Fibroblast of lung (primary cell): Measurements from ENCODE around the gene FBXW12. TPM values are rescaled to one million over a fixed set of nuclear protein-coding genes. Genes with fewer than 3 reads are reported as not detected.

Experiments used
- DNase-seq, 2 donors: peaks; one replicate each; pipeline versions ENCODE4 v3.0.0 to v3.0.0-alpha.2; 2010; ENCODE audit warnings: low read depth in 2 of 2
- H2AFZ ChIP-seq: 2 replicates; pipeline ENCODE4 v1.5.1; 2012; ENCODE audit warnings: low read length, control low read depth, inconsistent platforms
- H3K27ac ChIP-seq: 2 replicates; pipeline ENCODE4 v1.5.1; 2011; ENCODE audit warnings: low read length, control low read depth; ENCODE audit not compliant: insufficient read depth
- H3K27me3 ChIP-seq: 2 replicates; pipeline ENCODE4 v1.5.1; 2011; ENCODE audit warnings: mild to moderate bottlenecking, low read length; ENCODE audit not compliant: control insufficient read depth, insufficient read depth
- H3K36me3 ChIP-seq: 2 replicates; pipeline ENCODE4 v1.5.1; 2011; ENCODE audit warnings: low read length; ENCODE audit not compliant: control insufficient read depth, insufficient read depth
- H3K4me1 ChIP-seq: 2 replicates; pipeline ENCODE4 v1.5.1; 2011; ENCODE audit warnings: low read length; ENCODE audit not compliant: control insufficient read depth, insufficient read depth; ENCODE audit errors: extremely low read depth
- H3K4me2 ChIP-seq: 2 replicates; pipeline ENCODE4 v1.5.1; 2011; ENCODE audit warnings: low read length, control low read depth; ENCODE audit not compliant: insufficient read depth; ENCODE audit errors: extremely low read depth
- H3K4me3 ChIP-seq, 4 experiments: fragments of 200-600 bp in 1 of 4; sonication (generic) in 1 of 4; replicated peaks in 1 of 4; 2 replicates each; pipeline ENCODE4 v1.5.1; 2011 to 2016; ENCODE audit warnings: low read length in 4 of 4, low read depth in 3 of 4, mild to moderate bottlenecking in 3 of 4, control low read depth in 2 of 4, inconsistent platforms in 1 of 4, mixed read lengths in 1 of 4; ENCODE audit not compliant: insufficient read depth in 1 of 4; ENCODE audit errors: control extremely low read depth in 1 of 4
- H3K79me2 ChIP-seq: 2 replicates; pipeline ENCODE4 v1.5.1; 2012; ENCODE audit warnings: mild to moderate bottlenecking, low read length, inconsistent platforms; ENCODE audit not compliant: control insufficient read depth, insufficient read depth
- H3K9ac ChIP-seq: 2 replicates; pipeline ENCODE4 v1.5.1; 2011; ENCODE audit warnings: mild to moderate bottlenecking, low read length, control low read depth; ENCODE audit not compliant: insufficient read depth
- H3K9me3 ChIP-seq: 2 replicates; pipeline ENCODE4 v1.5.1; 2012; ENCODE audit warnings: low read depth, low read length; ENCODE audit not compliant: control insufficient read depth, insufficient read depth
- H4K20me1 ChIP-seq: 2 replicates; pipeline ENCODE4 v1.5.1; 2011; ENCODE audit warnings: low read length; ENCODE audit not compliant: control insufficient read depth, insufficient read depth; ENCODE audit errors: extremely low read depth
- CTCF ChIP-seq, 2 donors: IDR thresholded peaks in 1 of 2; conservative IDR thresholded peaks in 1 of 2; 1 replicate in 1 of 2; 2 replicates in 1 of 2; pipeline ENCODE4 v1.5.1; 2011 to 2012; ENCODE audit warnings: low read length in 2 of 2, control low read depth in 1 of 2, inconsistent platforms in 1 of 2, low read depth in 1 of 2, mild to moderate bottlenecking in 1 of 2
- EZH2 ChIP-seq: IDR thresholded peaks from 2 replicates; pipeline ENCODE4 v1.5.1; 2012; ENCODE audit warnings: low read length, control low read depth, mild to moderate bottlenecking; ENCODE audit errors: missing control alignments
- polyA plus RNA-seq, 2 donors: library from polyadenylated mRNA; depleted of rRNA in 1 of 2; stranded (reverse) in 1 of 2; unstranded in 1 of 2; fragments of >200 nt; gene quantifications; 2 replicates each; pipeline ENCODE4 v1.2.1, GENCODE V29; 2011 to 2012; ENCODE audit warnings: missing spikeins in 1 of 2
- total RNA-seq: library from RNA; depleted of rRNA; stranded (reverse); fragments of >200 nt; gene quantifications from 2 replicates; pipeline ENCODE4 v1.2.1, GENCODE V29; 2014

The FBXW12 gene
- total and polyA plus RNA-seq, 2 donors (not counting 1 experiment from before 2014, with no cell fraction given), result 0.06 TPM; not detected in 1

- H4K20me1 ChIP-seq, result no peaks in the 10 kb centered on the region
- no peak for TF ChIP-seq CTCF (conservative IDR thresholded peaks at IDR 0.05 in 1 of 2, IDR thresholded peaks at IDR 0.05 in 1 of 2; ENCODE audit: low read depth in 1 of 2, low read length in 2 of 2)
- no peak for TF ChIP-seq EZH2
- no peak overlapping the region for H2AFZ ChIP-seq
- H3K4me2 ChIP-seq, result no peak overlapping the region
- no peak for DNase-seq
- peaks cover 18% of the 10 kb centered on the region for H3K36me3 ChIP-seq
- no peak overlapping the region for H3K9ac ChIP-seq
- H3K9me3 ChIP-seq, result no peaks in the 10 kb centered on the region
- H3K79me2 ChIP-seq, result no peaks in the 10 kb centered on the region
- no peak overlapping the region for H3K4me3 ChIP-seq
- H3K27ac ChIP-seq, result no peak overlapping the region
- H3K4me1 ChIP-seq, result no peaks in the 10 kb centered on the region
- no peaks in the 10 kb centered on the region for H3K27me3 ChIP-seq
Measured at GRCh38 chr3:48412375-48413001, 40.5 kb downstream of the FBXW12 start.

- H3K36me3 ChIP-seq, result peaks cover 21% of the 10 kb centered on the region
- H3K4me3 ChIP-seq, result no peak overlapping the region
- no peak for TF ChIP-seq EZH2
- TF ChIP-seq CTCF (conservative IDR thresholded peaks at IDR 0.05 in 1 of 2, IDR thresholded peaks at IDR 0.05 in 1 of 2; ENCODE audit: low read depth in 1 of 2, low read length in 2 of 2), result no peak
- no peaks in the 10 kb centered on the region for H4K20me1 ChIP-seq
- no peak overlapping the region for H3K9ac ChIP-seq
- no peaks in the 10 kb centered on the region for H3K9me3 ChIP-seq
- DNase-seq, result no peak
- H2AFZ ChIP-seq, result no peak overlapping the region
- no peaks in the 10 kb centered on the region for H3K27me3 ChIP-seq
- no peak overlapping the region for H3K27ac ChIP-seq
- H3K4me2 ChIP-seq, result no peak overlapping the region
- H3K4me1 ChIP-seq, result no peaks in the 10 kb centered on the region
- H3K79me2 ChIP-seq, result no peaks in the 10 kb centered on the region
Measured at GRCh38 chr3:48413086-48413485, 41.1 kb downstream of the FBXW12 start.

- Histone ChIP-seq H2AFZ (no peak overlapping the region), H3K9me3 (no peaks in the 10 kb centered on the region), H3K79me2 (no peaks in the 10 kb centered on the region), H4K20me1 (no peaks in the 10 kb centered on the region), H3K4me3 (no peak overlapping the region), H3K9ac (no peak overlapping the region), H3K4me2 (no peak overlapping the region), H3K4me1 (no peaks in the 10 kb centered on the region), H3K27me3 (no peaks in the 10 kb centered on the region), H3K36me3 (peaks cover 21% of the 10 kb centered on the region), H3K27ac (no peak overlapping the region)
- DNase-seq, result no peak
- TF ChIP-seq EZH2, result no peak
- TF ChIP-seq CTCF (conservative IDR thresholded peaks at IDR 0.05 in 1 of 2, IDR thresholded peaks at IDR 0.05 in 1 of 2; ENCODE audit: low read depth in 1 of 2, low read length in 2 of 2), result no peak
Measured at GRCh38 chr3:48413611-48414010, 41.6 kb downstream of the FBXW12 start.
